ENCODE results near the gene TBC1D9B. TPM values are rescaled to one million over a fixed set of nuclear protein-coding genes. Genes with fewer than 3 reads are reported as not detected.
A peak's percentile ranks its signal among the peaks of the same experiment; 100 is the strongest.

Gene TBC1D9B
- polyA plus RNA-seq, 1 donor, result 83.0 TPM

GRCh38 chr5:179870403-179870903 lies 37.2 kb downstream of the TBC1D9B start:
- DNase-seq, result peak in 1 of 2 donors; percentile 14
- 100% methylated on average over 2 of the region's 17 CpGs for WGBS (ENCODE audit: insufficient coverage, low lambda C conversion rate)
- Histone ChIP-seq H3K4me1 (ENCODE audit: control insufficient read depth, insufficient read depth, low read length) (no peaks in the 10 kb centered on the region), H3K27me3 (ENCODE audit: control insufficient read depth, insufficient read depth, low read length) (no peaks in the 10 kb centered on the region), H3K9me3 (ENCODE audit: control insufficient read depth, low read depth, low read length) (no peaks in the 10 kb centered on the region), H3K27ac (ENCODE audit: low read length) (no peak overlapping the region), H3K4me3 (ENCODE audit: low read length) (no peak overlapping the region), H3K36me3 (ENCODE audit: control insufficient read depth, insufficient read depth, low read length) (peaks cover 86% of the 10 kb centered on the region)

- Histone ChIP-seq H3K27ac (ENCODE audit: low read length) (no peak overlapping the region), H3K9me3 (ENCODE audit: control insufficient read depth, low read depth, low read length) (no peaks in the 10 kb centered on the region), H3K36me3 (ENCODE audit: control insufficient read depth, insufficient read depth, low read length) (peaks cover 87% of the 10 kb centered on the region), H3K4me3 (ENCODE audit: low read length) (no peak overlapping the region), H3K27me3 (ENCODE audit: control insufficient read depth, insufficient read depth, low read length) (no peaks in the 10 kb centered on the region), H3K4me1 (ENCODE audit: control insufficient read depth, insufficient read depth, low read length) (no peaks in the 10 kb centered on the region)
- WGBS (ENCODE audit: insufficient coverage, low lambda C conversion rate), result 100% methylated on average over 1 of the region's 16 CpGs
- no peak for DNase-seq
These were observed 37.9 kb downstream of the TBC1D9B start for GRCh38 chr5:179869641-179870402.

DNA sequence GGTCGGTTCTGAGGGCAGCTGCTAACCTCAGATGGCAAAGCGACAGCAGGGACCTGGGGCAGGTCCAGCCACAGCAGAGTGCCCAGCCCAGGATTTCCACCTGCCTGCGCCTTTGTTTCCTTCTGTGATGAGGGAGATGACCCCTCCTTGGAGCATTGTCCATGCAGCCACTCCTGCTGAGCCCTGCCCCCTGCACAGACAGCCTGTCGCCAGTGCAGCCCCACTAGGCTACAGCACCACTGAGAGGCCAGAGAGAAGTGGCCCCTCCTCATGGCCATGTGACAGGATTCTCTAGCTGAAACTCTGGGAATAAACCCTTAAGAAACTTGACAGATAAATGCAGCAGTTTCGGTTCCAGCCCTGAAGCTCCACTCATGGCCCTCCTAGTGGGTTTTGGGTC lies 38.6 kb downstream of the TBC1D9B start:
- no CpG with 5 or more reads among the region's 5 CpGs for WGBS (ENCODE audit: insufficient coverage, low lambda C conversion rate)
- no peak for DNase-seq
- Histone ChIP-seq H3K4me1 (ENCODE audit: control insufficient read depth, insufficient read depth, low read length) (no peaks in the 10 kb centered on the region), H3K27ac (ENCODE audit: low read length) (no peak overlapping the region), H3K27me3 (ENCODE audit: control insufficient read depth, insufficient read depth, low read length) (no peaks in the 10 kb centered on the region), H3K4me3 (ENCODE audit: low read length) (no peak overlapping the region), H3K9me3 (ENCODE audit: control insufficient read depth, low read depth, low read length) (no peaks in the 10 kb centered on the region), H3K36me3 (ENCODE audit: control insufficient read depth, insufficient read depth, low read length) (peaks cover 85% of the 10 kb centered on the region)

DNA sequence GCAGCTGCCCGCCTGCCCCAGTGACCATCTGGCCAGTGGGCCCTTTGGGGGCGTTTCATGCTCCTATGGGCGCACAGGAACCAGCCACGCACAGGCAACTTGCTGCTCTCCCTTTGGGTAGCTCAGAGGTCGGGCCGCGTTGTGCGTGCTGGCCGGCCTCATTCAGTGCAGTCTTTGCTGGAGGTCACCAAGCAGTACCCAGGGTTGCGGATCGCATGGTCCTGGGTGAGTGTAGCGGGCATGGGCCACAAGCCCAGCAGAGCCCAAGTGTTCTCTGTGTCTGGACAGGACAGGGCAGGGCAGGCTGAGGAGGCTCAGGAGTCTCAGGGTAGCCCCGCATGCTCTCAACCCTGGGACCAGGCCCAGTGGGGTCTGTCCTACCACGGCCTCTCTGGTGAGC lies 39.2 kb downstream of the TBC1D9B start:
- WGBS (ENCODE audit: insufficient coverage, low lambda C conversion rate), result no CpG with 5 or more reads among the region's 14 CpGs
- Histone ChIP-seq H3K27me3 (ENCODE audit: control insufficient read depth, insufficient read depth, low read length) (no peaks in the 10 kb centered on the region), H3K9me3 (ENCODE audit: control insufficient read depth, low read depth, low read length) (no peaks in the 10 kb centered on the region), H3K4me3 (ENCODE audit: low read length) (no peak overlapping the region), H3K36me3 (ENCODE audit: control insufficient read depth, insufficient read depth, low read length) (peaks cover 85% of the 10 kb centered on the region), H3K4me1 (ENCODE audit: control insufficient read depth, insufficient read depth, low read length) (no peaks in the 10 kb centered on the region), H3K27ac (ENCODE audit: low read length) (no peak overlapping the region)
- no peak for DNase-seq

GRCh38 chr5:179867476-179867875 lies 40.2 kb downstream of the TBC1D9B start:
- no CpG with 5 or more reads among the region's 11 CpGs for WGBS (ENCODE audit: insufficient coverage, low lambda C conversion rate)
- no peaks in the 10 kb centered on the region for H3K4me1 ChIP-seq (ENCODE audit: control insufficient read depth, insufficient read depth, low read length)
- H3K9me3 ChIP-seq (ENCODE audit: control insufficient read depth, low read depth, low read length), result peaks cover 5% of the 10 kb centered on the region
- H3K27ac ChIP-seq (ENCODE audit: low read length), result no peak overlapping the region
- H3K4me3 ChIP-seq (ENCODE audit: low read length), result no peak overlapping the region
- peaks cover 86% of the 10 kb centered on the region for H3K36me3 ChIP-seq (ENCODE audit: control insufficient read depth, insufficient read depth, low read length)
- H3K27me3 ChIP-seq (ENCODE audit: control insufficient read depth, insufficient read depth, low read length), result no peaks in the 10 kb centered on the region
- no peak for DNase-seq

DNA sequence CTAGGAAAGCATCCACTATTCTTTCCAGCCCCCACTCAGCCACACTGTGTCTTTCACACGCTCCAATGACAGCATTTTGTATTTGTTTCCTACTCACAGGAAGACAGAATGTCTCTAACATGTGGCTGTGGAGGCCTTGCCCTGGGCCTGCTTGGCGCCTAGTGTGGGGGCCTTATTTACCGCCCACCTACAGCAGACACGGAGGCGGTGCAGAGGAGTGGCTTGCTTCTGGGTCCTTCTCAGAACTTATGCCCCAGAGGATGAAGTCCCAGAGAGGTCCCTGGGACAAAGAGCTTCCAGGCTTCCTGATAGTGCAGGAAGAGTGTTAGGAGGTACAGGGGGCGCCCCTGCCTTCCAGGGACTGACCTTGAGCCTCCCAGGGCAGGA lies 40.6 kb downstream of the TBC1D9B start:
- Histone ChIP-seq H3K36me3 (ENCODE audit: control insufficient read depth, insufficient read depth, low read length) (peaks cover 86% of the 10 kb centered on the region), H3K9me3 (ENCODE audit: control insufficient read depth, low read depth, low read length) (peaks cover 10% of the 10 kb centered on the region), H3K4me1 (ENCODE audit: control insufficient read depth, insufficient read depth, low read length) (no peaks in the 10 kb centered on the region), H3K27me3 (ENCODE audit: control insufficient read depth, insufficient read depth, low read length) (no peaks in the 10 kb centered on the region), H3K27ac (ENCODE audit: low read length) (no peak overlapping the region), H3K4me3 (ENCODE audit: low read length) (no peak overlapping the region)
- WGBS (ENCODE audit: insufficient coverage, low lambda C conversion rate), result no CpG with 5 or more reads among the region's 6 CpGs
- no peak for DNase-seq

- DNase-seq, result no peak
- Histone ChIP-seq H3K9me3 (ENCODE audit: control insufficient read depth, low read depth, low read length) (peaks cover 10% of the 10 kb centered on the region), H3K27me3 (ENCODE audit: control insufficient read depth, insufficient read depth, low read length) (no peaks in the 10 kb centered on the region), H3K36me3 (ENCODE audit: control insufficient read depth, insufficient read depth, low read length) (peaks cover 84% of the 10 kb centered on the region), H3K27ac (ENCODE audit: low read length) (no peak overlapping the region), H3K4me3 (ENCODE audit: low read length) (no peak overlapping the region), H3K4me1 (ENCODE audit: control insufficient read depth, insufficient read depth, low read length) (no peaks in the 10 kb centered on the region)
- WGBS (ENCODE audit: insufficient coverage, low lambda C conversion rate), result no CpG with 5 or more reads among the region's 21 CpGs
These were observed 41.2 kb downstream of the TBC1D9B start for GRCh38 chr5:179866241-179867078.

- Histone ChIP-seq H3K27me3 (ENCODE audit: control insufficient read depth, insufficient read depth, low read length) (no peaks in the 10 kb centered on the region), H3K36me3 (ENCODE audit: control insufficient read depth, insufficient read depth, low read length) (peaks cover 76% of the 10 kb centered on the region), H3K9me3 (ENCODE audit: control insufficient read depth, low read depth, low read length) (peaks cover 10% of the 10 kb centered on the region), H3K4me3 (ENCODE audit: low read length) (no peak overlapping the region), H3K27ac (ENCODE audit: low read length) (no peak overlapping the region), H3K4me1 (ENCODE audit: control insufficient read depth, insufficient read depth, low read length) (no peaks in the 10 kb centered on the region)
- DNase-seq, result no peak
- WGBS (ENCODE audit: insufficient coverage, low lambda C conversion rate), result no CpG with 5 or more reads among the region's 15 CpGs
These were observed 42.0 kb downstream of the TBC1D9B start for GRCh38 chr5:179865491-179866240.

- Histone ChIP-seq H3K4me3 (ENCODE audit: low read length) (no peak overlapping the region), H3K4me1 (ENCODE audit: control insufficient read depth, insufficient read depth, low read length) (no peaks in the 10 kb centered on the region), H3K9me3 (ENCODE audit: control insufficient read depth, low read depth, low read length) (peaks cover 10% of the 10 kb centered on the region), H3K27me3 (ENCODE audit: control insufficient read depth, insufficient read depth, low read length) (no peaks in the 10 kb centered on the region), H3K36me3 (ENCODE audit: control insufficient read depth, insufficient read depth, low read length) (peaks cover 68% of the 10 kb centered on the region), H3K27ac (ENCODE audit: low read length) (no peak overlapping the region)
- no CpG with 5 or more reads among the region's 7 CpGs for WGBS (ENCODE audit: insufficient coverage, low lambda C conversion rate)
- DNase-seq, result no peak
These were observed 43.0 kb downstream of the TBC1D9B start for GRCh38 chr5:179864686-179865085.

DNA sequence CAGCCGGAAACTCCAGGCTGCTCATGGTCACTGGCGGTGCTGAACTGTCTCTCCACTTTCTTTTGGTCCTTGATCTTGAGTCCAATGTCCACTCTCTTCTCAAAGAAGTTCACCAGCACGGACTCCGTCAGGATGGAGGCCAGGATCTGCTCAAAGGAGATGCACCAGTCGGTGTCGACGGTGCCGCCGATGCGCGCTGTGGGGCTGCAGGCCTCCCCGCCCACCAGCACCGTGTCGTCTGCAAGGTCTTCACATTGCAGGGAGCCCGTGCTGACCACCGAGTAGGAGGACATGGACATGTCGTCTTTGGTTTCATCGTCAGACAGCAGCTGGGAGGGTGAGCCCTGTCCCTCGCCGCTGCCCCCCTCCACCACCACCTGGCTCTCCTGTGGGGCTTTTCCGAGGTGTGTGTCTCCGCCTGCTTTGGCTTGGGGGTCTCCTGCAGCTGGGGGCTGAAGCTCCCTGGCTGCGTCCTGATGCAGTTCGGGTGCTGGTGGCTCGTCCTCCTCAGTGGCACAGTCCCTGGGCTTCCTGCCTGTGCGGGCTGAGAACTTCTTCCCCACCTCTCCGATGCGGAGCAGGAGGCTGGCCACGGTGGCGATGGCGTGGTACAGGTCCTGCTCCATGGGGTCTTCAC lies 44.1 kb downstream of the TBC1D9B start:
- Histone ChIP-seq H3K4me1 (ENCODE audit: control insufficient read depth, insufficient read depth, low read length) (no peaks in the 10 kb centered on the region), H3K27me3 (ENCODE audit: control insufficient read depth, insufficient read depth, low read length) (no peaks in the 10 kb centered on the region), H3K4me3 (ENCODE audit: low read length) (no peak overlapping the region), H3K36me3 (ENCODE audit: control insufficient read depth, insufficient read depth, low read length) (peaks cover 57% of the 10 kb centered on the region), H3K9me3 (ENCODE audit: control insufficient read depth, low read depth, low read length) (peaks cover 10% of the 10 kb centered on the region), H3K27ac (ENCODE audit: low read length) (no peak overlapping the region)
- DNase-seq, result no peak
- no CpG with 5 or more reads among the region's 31 CpGs for WGBS (ENCODE audit: insufficient coverage, low lambda C conversion rate)
